ENCODE measurements around the gene ABL1. TPM values are rescaled to one million over a fixed set of nuclear protein-coding genes. Genes with fewer than 3 reads are reported as not detected.

Gene ABL1
- total and polyA plus RNA-seq, 3 experiments from 2014 or later = 16.3 to 39.3 (median 38.8) TPM

DNA sequence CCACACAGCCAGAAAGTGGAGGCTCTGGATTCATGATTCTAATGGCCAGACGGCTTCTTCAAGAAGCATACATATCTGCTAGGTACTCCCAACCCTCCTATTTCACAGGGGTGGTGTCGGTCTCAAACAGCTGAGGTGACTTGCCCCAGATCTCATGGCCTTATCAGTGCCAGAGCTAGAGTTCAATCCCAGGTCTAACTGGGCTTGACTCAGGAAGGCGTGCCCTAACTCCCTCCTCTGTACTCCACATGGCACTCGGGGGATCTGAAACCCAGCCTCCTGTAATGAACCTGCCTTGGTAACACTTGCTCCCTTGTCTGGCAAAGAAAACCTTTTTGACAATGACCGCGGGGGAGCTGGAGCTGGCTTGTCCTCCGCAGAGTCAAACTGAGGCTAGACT is 59.5 kb downstream of the ABL1 start:
- H3K27me3 ChIP-seq (ENCODE audit: insufficient read depth, low read length, poor library complexity, severe bottlenecking) = peaks cover 5% of the 10 kb centered on the region
- no peak overlapping the region for H3K4me3 Mint-ChIP-seq
- peaks cover 0 to 24% (median 0%) of the 10 kb centered on the region in 3 donors for H3K36me3 Mint-ChIP-seq
- no peaks in the 10 kb centered on the region for H3K36me3 ChIP-seq (ENCODE audit: insufficient read depth, low read length)
- H3K4me1 Mint-ChIP-seq = no peaks in the 10 kb centered on the region
- CTCF ChIA-PET = no interaction called here
- no peaks in the 10 kb centered on the region for H3K9me3 Mint-ChIP-seq
- no peak overlapping the region for H3K27ac ChIP-seq (ENCODE audit: low read depth, low read length)
- DNase-seq = no peak
- POLR2A ChIA-PET = no interaction called here
- H3K4me3 ChIP-seq (ENCODE audit: low read length) = no peak overlapping the region
- no peaks in the 10 kb centered on the region for H3K9me3 ChIP-seq (ENCODE audit: low read length)
- H3K27me3 Mint-ChIP-seq = no peaks in the 10 kb centered on the region
- H3K27ac Mint-ChIP-seq = peak overlapping the region in 1 of 8 donors; percentile 52
- H3K4me1 ChIP-seq (ENCODE audit: insufficient read depth, low read length) = no peaks in the 10 kb centered on the region

DNA sequence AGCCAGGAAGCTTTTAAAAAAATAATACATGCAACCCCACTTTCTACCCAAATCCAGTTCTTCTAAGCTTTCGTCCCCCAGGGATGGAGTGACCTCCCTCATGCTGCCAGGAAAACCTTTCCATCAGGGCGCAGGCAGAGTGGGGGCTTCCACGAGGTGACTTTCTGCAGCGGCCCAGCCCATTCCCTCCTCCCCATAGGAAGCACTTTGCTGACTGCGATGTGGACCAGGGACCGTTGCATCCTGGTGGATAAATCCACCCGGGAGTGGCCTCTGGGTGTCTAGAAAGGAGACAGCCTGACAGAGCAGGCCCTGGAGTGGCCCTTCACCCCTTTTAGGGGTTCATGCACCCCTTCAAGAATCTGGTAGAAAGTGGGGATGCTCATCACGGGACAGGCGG is 60.0 kb downstream of the ABL1 start:
- no peak overlapping the region for H3K27ac Mint-ChIP-seq
- H3K27me3 ChIP-seq (ENCODE audit: insufficient read depth, low read length, poor library complexity, severe bottlenecking) = peaks cover 9% of the 10 kb centered on the region
- no peaks in the 10 kb centered on the region for H3K9me3 Mint-ChIP-seq
- no peak for DNase-seq
- no peaks in the 10 kb centered on the region for H3K36me3 ChIP-seq (ENCODE audit: insufficient read depth, low read length)
- no peak overlapping the region for H3K4me3 ChIP-seq (ENCODE audit: low read length)
- H3K27ac ChIP-seq (ENCODE audit: low read depth, low read length) = no peak overlapping the region
- H3K4me1 ChIP-seq (ENCODE audit: insufficient read depth, low read length) = no peaks in the 10 kb centered on the region
- peaks cover 0 to 20% (median 0%) of the 10 kb centered on the region in 3 donors for H3K36me3 Mint-ChIP-seq
- no peaks in the 10 kb centered on the region for H3K27me3 Mint-ChIP-seq
- ChIA-PET CTCF (no interaction called here), POLR2A (no interaction called here)
- no peaks in the 10 kb centered on the region for H3K9me3 ChIP-seq (ENCODE audit: low read length)
- H3K4me1 Mint-ChIP-seq = no peaks in the 10 kb centered on the region
- no peak overlapping the region for H3K4me3 Mint-ChIP-seq

- no peak overlapping the region for H3K4me3 ChIP-seq (ENCODE audit: low read length)
- Mint-ChIP-seq H3K4me1 (no peaks in the 10 kb centered on the region), H3K27me3 (no peaks in the 10 kb centered on the region), H3K27ac (no peak overlapping the region), H3K36me3 (peaks cover 0 to 19% (median 0%) of the 10 kb centered on the region in 3 donors), H3K9me3 (no peaks in the 10 kb centered on the region), H3K4me3 (no peak overlapping the region)
- H3K27me3 ChIP-seq (ENCODE audit: insufficient read depth, low read length, poor library complexity, severe bottlenecking) = peaks cover 15% of the 10 kb centered on the region
- no peak overlapping the region for H3K27ac ChIP-seq (ENCODE audit: low read depth, low read length)
- no peak for DNase-seq
- POLR2A ChIA-PET = no interaction called here
- H3K4me1 ChIP-seq (ENCODE audit: insufficient read depth, low read length) = no peaks in the 10 kb centered on the region
- H3K9me3 ChIP-seq (ENCODE audit: low read length) = no peaks in the 10 kb centered on the region
- CTCF ChIA-PET = no interaction called here
- H3K36me3 ChIP-seq (ENCODE audit: insufficient read depth, low read length) = no peaks in the 10 kb centered on the region
These were observed 60.6 kb downstream of the ABL1 start for GRCh38 chr9:130895481-130896232.

GRCh38 chr9:130896233-130897014 is 61.4 kb downstream of the ABL1 start, which contains the start of gene QRFP:
TSS of gene QRFP (minus strand) at chr9:130896812. CDS start at chr9:130893838, 2,974 bp downstream.
- H3K9me3 ChIP-seq (ENCODE audit: low read length) = no peaks in the 10 kb centered on the region
- H3K4me3 ChIP-seq (ENCODE audit: low read length) = no peak within 1 kb of the TSS
- CTCF ChIA-PET = no interaction called here
- peaks cover 23% of the 10 kb centered on the region for H3K27me3 ChIP-seq (ENCODE audit: insufficient read depth, low read length, poor library complexity, severe bottlenecking)
- H3K36me3 Mint-ChIP-seq = peaks cover 0 to 15% (median 0%) of the 10 kb centered on the region in 3 donors
- H3K4me1 Mint-ChIP-seq = no peaks in the 10 kb centered on the region
- H3K36me3 ChIP-seq (ENCODE audit: insufficient read depth, low read length) = no peaks in the 10 kb centered on the region
- POLR2A ChIA-PET = no interaction called here
- H3K27ac Mint-ChIP-seq = no peak within 1 kb of the TSS
- no peak within 1 kb of the TSS for H3K27ac ChIP-seq (ENCODE audit: low read depth, low read length)
- no peak for DNase-seq
- H3K9me3 Mint-ChIP-seq = no peaks in the 10 kb centered on the region
- H3K4me3 Mint-ChIP-seq = peak within 1 kb of the TSS in 1 of 7 donors; percentile 27
- no peaks in the 10 kb centered on the region for H3K27me3 Mint-ChIP-seq
- no peaks in the 10 kb centered on the region for H3K4me1 ChIP-seq (ENCODE audit: insufficient read depth, low read length)

GRCh38 chr9:130897105-130897751 is 62.2 kb downstream of the ABL1 start:
- Mint-ChIP-seq H3K9me3 (no peaks in the 10 kb centered on the region), H3K36me3 (peaks cover 0 to 9% (median 0%) of the 10 kb centered on the region in 3 donors), H3K4me1 (no peaks in the 10 kb centered on the region), H3K4me3 (peak overlapping the region in 1 of 7 donors; percentile 27), H3K27ac (no peak overlapping the region), H3K27me3 (no peaks in the 10 kb centered on the region)
- DNase-seq = no peak
- Histone ChIP-seq H3K4me1 (ENCODE audit: insufficient read depth, low read length) (no peaks in the 10 kb centered on the region), H3K9me3 (ENCODE audit: low read length) (no peaks in the 10 kb centered on the region), H3K4me3 (ENCODE audit: low read length) (no peak overlapping the region), H3K27me3 (ENCODE audit: insufficient read depth, low read length, poor library complexity, severe bottlenecking) (peaks cover 23% of the 10 kb centered on the region), H3K36me3 (ENCODE audit: insufficient read depth, low read length) (no peaks in the 10 kb centered on the region), H3K27ac (ENCODE audit: low read depth, low read length) (no peak overlapping the region)
- ChIA-PET CTCF (no interaction called here), POLR2A (no interaction called here)

DNA sequence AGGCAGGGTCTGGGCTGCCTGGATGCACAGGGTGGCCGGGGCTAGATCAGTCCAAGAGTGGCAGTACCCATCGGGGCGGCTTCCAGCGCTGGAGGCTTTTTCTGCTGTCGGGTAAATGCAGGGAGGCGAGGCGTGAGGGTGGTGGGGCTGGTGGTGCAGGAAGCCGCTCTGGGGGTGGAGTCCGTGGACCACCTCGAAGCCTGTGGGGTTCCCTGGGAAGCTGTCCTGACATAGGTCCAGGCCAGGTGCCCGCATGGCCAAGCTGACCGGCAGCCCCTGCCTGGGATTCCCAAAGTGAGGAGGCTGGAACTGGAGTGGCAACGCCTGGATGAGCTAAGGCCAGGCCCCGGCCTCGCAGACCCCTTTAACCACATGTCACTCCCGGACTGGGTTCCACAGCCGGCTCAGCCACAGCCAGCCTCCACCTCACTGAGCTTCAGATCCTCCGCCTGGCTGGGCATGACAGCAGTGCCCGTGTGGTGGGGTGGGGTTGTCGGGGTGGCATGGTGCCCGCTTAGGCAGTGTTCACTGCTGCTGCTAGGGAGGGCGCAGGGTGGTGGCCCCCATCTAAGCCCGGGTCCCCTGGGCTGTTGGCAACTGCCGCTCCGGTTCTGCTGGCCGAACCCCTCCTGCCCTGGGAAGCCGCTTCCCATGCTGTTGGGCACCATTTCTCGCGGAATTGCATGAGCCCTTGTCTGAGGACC is 62.9 kb downstream of the ABL1 start:
- Mint-ChIP-seq H3K4me3 (no peak overlapping the region), H3K27ac (no peak overlapping the region), H3K9me3 (no peaks in the 10 kb centered on the region), H3K4me1 (no peaks in the 10 kb centered on the region), H3K27me3 (no peaks in the 10 kb centered on the region), H3K36me3 (peaks cover 0 to 2% (median 0%) of the 10 kb centered on the region in 3 donors)
- ChIA-PET POLR2A (no interaction called here), CTCF (no interaction called here)
- no peak for DNase-seq
- H3K36me3 ChIP-seq (ENCODE audit: insufficient read depth, low read length) = no peaks in the 10 kb centered on the region
- H3K9me3 ChIP-seq (ENCODE audit: low read length) = no peaks in the 10 kb centered on the region
- H3K4me1 ChIP-seq (ENCODE audit: insufficient read depth, low read length) = no peaks in the 10 kb centered on the region
- no peak overlapping the region for H3K4me3 ChIP-seq (ENCODE audit: low read length)
- peaks cover 26% of the 10 kb centered on the region for H3K27me3 ChIP-seq (ENCODE audit: insufficient read depth, low read length, poor library complexity, severe bottlenecking)
- no peak overlapping the region for H3K27ac ChIP-seq (ENCODE audit: low read depth, low read length)

DNA sequence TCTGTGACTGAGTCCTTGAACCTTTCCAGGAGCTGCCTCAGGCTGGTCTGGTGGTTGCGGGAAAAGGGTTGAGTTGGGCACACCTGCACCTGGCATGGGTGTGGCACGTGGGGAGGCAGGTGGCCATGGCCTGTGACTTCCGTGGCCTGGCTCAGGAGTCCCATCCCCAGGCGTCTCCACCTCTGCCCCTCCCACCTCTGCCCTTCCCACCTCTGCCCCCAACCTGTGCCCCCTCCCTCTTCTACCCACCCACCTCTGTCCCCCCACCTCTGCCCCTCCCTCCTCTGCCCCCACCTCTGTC is 63.4 kb downstream of the ABL1 start:
- ChIA-PET CTCF (no interaction called here), POLR2A (no interaction called here)
- Mint-ChIP-seq H3K4me1 (no peaks in the 10 kb centered on the region), H3K36me3 (no peaks in the 10 kb centered on the region), H3K4me3 (no peak overlapping the region), H3K27me3 (no peaks in the 10 kb centered on the region), H3K27ac (no peak overlapping the region), H3K9me3 (no peaks in the 10 kb centered on the region)
- Histone ChIP-seq H3K36me3 (ENCODE audit: insufficient read depth, low read length) (no peaks in the 10 kb centered on the region), H3K27ac (ENCODE audit: low read depth, low read length) (no peak overlapping the region), H3K4me3 (ENCODE audit: low read length) (no peak overlapping the region), H3K27me3 (ENCODE audit: insufficient read depth, low read length, poor library complexity, severe bottlenecking) (peaks cover 27% of the 10 kb centered on the region), H3K9me3 (ENCODE audit: low read length) (no peaks in the 10 kb centered on the region), H3K4me1 (ENCODE audit: insufficient read depth, low read length) (no peaks in the 10 kb centered on the region)
- DNase-seq = no peak
